ENCODE measurements around the gene DEFB131A.
"Not testable (repeated sequence)": the region's sequence is repeated elsewhere in the genome, so short reads cannot be mapped to it uniquely, and the experiment has no call there.

DEFB131A gene

DNA sequence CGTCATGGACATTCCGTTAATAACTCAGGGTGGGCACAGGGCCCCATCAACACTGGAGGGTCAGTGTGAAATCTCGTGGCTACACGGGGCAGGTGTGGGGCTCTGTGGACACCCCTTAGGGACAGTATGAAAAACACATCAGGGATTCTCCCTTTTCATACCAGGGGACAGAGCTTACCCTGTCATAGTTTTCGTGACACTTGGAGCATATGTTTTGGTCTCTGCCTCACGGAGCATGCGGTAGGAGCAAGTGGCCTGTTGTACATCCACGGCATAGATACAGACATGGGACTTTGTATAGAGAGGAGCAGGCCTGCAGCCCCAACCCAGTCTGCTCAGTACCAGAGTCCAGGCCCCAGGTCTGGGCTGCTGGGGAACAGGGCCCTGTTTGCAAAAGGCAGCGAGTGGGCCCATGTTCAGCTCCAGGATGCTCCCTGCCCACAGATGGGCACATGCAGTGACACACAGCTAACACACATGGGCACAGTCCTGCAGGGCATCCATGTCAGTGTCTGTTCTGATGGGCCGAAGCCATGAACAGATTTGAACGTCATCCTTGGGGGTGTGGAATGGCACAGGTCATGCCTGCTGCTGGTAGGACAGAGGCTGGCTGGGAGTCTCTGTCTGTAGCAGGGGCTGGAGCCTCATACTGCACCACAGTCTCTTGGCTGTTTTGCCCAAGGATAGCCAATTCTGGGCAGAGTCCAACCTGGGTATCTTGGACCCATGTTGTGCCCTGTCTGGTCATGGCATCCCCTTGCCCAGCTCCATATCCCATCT is 50.2 kb downstream of the DEFB131A start:
- not testable (repeated sequence) for DNase-seq (ENCODE audit: low read depth in 2 of 2)

DNA sequence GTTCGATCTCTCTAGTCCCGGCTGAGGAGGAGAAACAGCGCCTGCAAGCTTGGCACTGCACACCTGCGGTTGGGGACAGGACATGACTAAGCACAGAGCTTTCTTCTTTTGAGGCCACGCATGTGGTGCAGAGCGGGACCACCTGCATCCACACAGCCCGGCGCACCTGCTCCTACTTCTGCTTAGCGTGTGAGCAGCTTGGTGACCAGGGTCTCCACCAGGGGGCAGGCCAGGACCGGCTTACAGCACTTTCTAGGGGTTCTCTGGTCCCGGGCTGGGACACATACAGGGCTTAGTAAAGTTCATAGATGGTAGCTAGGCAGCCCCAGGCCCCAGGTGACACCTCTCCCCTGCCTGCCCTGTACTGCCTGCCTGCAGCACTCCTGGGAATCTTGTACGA is 51.2 kb downstream of the DEFB131A start:
- not testable (repeated sequence) for DNase-seq (ENCODE audit: low read depth in 2 of 2)

DNA sequence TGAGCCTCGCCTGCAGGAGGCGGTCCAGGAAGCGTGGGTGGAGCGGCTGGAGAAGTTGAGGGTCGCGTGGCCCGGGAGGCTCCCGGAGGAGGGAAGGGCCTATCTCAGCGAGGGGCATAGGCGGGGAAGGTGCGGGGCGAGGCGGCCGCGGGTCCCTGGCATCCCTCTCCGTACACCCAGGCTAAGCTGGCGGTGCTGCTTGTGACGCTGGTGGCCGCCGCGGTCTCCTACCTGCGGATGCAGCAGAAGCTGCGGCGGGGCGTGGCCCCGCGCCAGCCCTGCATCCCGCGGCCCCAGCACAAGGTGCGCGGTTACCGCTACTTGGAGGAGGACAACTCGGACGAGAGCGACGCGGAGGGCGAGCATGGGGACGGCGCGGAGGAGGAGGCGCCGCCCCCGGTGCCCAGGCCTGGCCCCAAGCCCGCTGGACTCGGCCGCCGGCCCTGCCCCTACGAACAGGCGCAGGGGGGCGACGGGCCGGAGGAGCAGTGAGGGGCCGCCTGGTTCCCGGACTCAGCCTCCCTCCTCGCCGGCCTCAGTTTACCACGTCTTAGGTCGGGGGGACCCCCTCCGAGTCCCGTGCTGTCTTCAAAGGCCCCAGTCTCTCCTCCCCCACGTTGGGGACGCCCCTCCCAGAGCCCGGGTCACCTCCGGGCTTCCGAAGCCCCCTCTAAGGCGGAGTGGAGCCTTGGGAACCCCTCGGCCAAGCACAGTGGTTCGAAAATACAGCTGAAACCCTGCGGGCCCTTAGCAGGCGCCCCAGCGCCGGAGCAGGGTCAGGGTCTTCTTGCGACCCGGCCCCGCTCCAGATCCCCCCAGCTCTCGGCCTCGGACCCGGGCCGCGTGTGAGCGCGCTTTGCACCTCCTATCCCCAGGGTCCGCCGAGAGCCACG is 53.6 kb downstream of the DEFB131A start:
- DNase-seq (ENCODE audit: low read depth in 2 of 2): not testable (repeated sequence)

DNA sequence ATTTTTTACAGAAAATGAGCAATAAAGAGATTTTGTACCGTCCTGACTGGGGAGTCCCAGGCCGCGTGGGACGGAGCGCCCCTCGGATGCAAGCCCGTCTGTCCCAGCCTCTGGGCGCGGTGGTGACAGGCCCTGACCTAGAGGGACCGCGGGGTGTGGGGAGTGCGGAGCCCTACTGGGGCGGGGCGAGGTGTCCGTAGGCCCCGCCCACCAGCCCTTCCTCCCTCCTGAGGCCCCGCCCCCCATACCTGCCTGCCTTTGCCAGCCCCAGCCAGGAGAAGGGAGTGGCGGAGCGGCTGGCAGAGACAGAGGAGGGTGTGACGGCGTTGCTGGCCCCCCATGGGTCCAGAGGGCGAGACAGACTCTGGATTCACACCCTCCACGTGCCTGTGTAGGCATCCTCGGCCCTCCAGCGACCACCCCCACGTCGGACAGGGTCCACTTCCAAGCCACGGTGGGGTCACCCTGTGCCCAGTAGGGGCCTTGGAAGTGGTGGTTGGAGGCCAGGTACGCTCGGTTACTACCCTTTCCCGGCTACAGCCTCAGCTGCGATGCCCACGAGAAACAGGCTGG is 54.3 kb downstream of the DEFB131A start:
- DNase-seq (ENCODE audit: low read depth in 2 of 2): not testable (repeated sequence)

DNA sequence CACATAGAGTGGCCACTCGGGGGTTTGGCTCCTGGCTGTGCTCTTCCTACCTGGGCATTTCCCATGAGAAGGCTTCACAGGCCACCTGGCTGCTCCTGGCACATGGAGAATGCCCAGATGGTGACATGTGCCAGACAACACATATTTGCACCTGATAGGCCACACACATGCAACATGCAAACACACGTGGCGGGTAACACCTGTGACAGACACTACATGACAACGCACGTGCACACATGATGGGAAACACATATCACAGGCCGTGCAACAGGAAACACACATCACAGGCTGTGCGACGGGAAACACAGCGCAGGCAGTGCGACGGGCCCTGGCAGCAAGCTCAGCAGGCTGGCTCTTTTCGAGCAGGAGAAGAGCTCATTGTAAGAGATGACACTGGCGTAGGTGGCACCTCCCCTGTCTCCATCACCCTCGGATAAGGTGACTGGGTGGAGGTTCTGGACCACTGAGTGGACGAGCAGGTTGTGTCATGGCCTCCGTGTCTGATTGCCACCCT is 55.8 kb downstream of the DEFB131A start:
- not testable (repeated sequence) for DNase-seq (ENCODE audit: low read depth in 2 of 2)
